Stimulated activated CD8-positive, alpha-beta memory T cell treated with anti-CD3 and anti-CD28 coated beads, Interleukin-15, amount 100 ng/mL, for 1 hour (primary cell): ENCODE measurements around the gene MFSD6.
"Not testable (repeated sequence)": the region's sequence is repeated elsewhere in the genome, so short reads cannot be mapped to it uniquely, and the experiment has no call there.

ENCODE experiments used
- DNase-seq: peaks from one replicate; pipeline ENCODE4 v3.0.0-alpha.2; 2020; ENCODE audit warnings: low read depth

The MFSD6 gene

DNA sequence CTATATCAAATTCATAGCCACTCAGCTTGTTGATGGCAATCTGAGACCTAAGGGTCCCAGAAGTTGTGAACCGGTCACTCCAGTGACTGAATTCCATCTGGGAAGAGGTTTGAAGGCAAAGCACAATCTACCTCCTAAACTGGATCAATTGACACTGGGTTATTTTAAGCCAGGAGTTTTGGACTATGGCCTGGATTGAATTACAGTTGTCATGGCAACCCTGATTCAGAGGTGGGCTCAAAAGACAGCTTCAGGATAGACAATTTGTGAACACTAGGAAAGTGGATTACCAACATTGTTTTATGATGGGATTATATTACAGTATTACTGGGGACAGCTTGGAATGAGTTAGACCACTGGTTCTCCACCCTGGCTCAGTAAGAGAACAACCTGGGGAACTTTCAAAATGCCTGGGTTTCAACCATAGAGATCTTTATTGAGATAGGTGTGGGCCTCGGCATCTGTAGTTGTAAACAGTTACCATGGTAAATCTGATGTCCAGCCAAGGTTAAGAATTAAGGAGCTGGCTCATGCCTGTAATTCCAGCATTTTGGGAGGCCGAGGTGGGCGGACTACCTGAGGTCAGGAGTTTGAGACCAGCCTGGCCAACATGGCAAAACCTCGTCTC is 58.8 kb downstream of the MFSD6 start:
- no peak for DNase-seq

DNA sequence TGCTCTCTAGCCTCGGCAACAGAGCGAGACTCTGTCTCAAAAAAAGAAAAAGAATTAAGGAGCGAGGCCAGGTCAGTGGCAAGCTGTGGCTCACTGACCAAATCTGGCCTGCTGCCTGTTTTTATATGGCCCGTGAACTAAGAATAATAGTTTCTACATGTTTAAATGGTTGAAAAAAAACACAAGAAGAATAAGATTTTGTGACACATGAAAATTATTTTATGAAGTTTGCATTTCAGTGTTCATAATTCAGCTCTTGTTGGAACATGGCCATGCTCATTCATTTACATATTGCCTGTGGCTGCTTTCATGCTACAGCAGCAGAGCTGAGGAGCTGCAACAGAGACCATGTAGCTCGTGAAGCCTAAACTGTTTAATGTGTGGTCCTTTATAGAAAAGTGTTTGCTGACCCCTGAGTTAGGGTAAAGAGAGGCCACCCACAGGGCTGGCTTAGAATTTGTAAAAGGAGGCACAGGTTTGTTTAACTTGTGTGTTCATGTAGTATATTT is 59.5 kb downstream of the MFSD6 start:
- DNase-seq: no peak

DNA sequence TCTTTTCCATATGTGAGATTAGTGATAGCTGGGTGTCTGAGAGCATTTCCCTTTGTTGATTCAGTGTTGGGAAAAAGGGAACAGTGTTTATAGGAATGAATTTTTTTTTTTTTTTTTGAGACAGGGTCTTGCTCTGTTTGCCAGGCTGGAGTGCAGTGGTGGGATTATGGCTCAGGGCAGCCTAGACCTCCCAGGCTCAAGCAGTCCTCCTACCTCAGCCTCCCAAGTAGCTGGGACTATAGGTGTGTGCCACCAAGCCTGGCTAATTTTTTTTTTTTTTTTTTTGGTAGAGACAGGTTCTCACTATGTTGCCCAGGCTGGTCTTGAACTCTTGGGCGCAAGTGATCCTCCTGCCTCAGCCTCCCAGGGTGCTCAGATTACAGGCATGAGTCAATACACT is 60.2 kb downstream of the MFSD6 start:
- not testable (repeated sequence) for DNase-seq

DNA sequence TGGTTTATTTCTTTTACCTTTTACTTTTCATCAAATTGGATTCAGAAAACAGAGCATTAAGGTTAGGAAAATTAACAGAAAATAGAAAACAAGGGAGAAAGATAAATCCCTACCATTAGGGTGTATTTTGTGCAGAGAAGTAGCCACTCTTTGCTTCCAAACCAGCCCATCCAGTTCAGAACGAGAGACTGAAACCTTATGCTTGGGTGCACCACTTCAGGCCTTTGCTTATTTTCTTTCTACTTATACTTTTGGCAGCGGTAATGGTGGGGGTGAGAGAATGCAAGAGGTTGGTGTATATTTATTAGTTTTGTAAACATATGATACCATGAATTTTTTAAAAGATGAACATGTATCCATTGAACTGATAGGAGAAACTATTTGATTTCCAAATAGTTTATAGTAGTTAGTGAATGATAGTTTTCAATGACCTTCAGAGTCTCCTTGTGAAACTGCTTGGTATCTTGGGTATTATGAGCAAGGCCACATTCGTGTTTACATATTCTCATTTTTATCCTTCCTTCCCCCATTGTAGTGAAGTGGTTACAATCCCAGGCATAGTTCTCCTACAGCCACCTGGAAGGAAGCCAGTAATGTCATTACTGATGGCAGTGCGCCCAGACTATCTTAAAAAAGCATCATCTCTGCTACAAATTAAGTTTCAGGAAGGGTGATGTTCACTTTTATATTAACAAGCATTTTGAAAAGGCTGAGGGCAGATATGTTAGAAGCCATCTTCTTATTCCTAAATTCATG is 60.8 kb downstream of the MFSD6 start:
- no peak for DNase-seq

DNA sequence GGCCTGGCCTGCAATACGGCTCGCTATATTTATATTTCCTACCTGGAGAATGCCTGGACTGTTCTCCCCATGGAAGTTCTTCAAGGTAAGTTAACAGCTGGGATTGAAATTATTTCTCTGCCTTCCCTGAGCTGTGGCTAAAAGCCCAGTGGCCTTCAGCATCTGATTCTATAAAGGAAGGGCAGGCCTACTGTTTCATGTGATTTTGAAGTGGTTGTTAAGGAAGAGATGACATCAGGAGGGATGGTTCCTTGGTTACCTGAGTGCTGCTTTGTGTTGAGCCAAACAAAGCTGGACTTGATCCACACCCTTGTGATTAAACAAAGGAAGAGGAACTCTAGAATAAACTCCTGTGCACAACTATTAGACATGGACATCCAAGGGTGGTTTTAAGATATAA is 61.6 kb downstream of the MFSD6 start:
- DNase-seq: no peak

DNA sequence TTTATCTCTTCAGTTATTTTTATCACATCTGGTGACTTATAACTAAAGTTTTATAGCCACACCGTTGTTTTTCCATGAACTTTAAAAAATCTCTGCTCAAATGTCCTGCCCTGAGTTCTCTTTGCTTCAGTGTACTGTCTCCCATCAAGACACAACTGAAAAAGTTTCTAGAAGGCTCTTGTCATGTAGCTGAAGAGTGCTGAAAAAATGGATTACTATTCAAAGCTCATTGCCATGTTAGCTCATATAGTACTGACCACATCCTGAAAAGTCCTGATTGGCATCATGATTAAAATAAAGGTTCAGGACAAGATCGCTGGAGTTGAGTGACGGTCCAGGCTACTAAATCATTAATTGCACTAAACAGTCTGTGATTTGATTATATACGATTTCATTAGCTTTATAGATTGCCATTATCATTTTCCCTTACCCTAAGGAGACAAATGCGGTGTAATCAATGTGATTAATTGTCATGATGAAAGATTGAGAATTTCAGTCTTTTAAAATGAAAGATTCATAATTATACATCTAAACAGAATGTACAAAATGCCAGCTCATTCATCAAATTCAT is 62.2 kb downstream of the MFSD6 start:
- DNase-seq: no peak

DNA sequence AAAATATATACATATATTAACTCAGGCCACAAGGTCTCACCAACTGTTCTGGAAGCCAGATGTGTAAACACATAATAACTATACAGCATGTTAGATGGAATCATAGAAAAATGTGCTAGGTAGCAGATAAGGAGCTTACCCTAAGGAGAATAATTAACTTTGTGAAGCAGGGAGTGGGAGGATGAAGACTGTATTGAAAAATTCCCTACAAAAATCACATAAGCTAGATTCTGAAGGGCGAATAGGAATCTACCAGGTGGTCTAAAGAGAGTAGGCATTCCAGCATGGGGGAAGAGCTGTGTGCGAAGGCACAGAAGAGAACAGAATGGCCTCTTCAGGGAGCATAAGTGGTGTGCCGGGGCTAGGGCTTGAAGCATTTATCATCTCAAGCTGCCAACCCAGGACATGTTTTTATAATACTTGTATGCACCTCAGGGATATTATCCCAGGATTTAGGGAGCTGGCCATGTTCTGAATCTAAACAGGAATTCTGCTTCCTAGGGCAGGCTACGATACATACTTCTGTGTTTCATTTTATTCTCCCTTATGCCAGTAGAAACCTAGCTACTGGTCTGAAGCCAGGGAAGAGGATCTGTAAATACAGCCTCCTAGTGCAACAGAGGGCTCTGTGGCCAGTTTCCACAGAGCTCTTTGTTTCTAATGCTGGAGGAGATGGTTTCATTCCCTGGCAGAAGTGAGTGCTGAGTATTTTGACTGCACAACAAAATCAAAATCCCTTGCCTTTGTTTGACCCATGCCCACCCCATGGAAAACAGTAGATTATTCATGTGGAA is 69.7 kb downstream of the MFSD6 start:
- DNase-seq: no peak

DNA sequence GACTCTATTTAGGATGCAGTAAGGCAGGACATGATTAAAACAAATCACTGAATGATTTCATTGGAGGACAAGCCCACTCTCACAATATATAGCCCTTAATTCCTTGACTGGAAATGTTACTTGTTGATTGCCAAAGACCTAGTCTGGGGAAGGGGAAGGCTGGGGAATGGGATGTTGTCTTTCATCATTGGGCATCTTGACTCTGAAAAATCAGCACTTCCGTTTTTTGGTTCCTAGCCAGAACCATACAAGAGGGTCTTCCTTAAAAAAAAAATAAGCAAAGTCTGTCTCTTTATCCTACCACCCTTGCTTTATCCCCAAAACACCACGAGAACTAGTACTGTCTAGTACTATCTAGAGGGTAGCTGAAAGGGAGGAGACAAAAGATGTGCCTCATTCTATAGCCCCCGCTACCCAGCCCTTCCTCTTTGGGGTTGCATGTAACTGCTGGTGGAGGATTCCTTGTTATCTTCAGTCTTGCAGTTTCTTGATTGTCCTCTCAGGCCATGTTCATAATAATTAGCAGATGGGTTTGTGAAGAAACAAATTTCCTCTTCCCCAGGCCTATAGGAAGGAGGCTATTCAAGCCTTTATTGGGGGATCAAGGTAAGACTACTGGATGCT is 70.5 kb downstream of the MFSD6 start:
- DNase-seq: no peak

DNA sequence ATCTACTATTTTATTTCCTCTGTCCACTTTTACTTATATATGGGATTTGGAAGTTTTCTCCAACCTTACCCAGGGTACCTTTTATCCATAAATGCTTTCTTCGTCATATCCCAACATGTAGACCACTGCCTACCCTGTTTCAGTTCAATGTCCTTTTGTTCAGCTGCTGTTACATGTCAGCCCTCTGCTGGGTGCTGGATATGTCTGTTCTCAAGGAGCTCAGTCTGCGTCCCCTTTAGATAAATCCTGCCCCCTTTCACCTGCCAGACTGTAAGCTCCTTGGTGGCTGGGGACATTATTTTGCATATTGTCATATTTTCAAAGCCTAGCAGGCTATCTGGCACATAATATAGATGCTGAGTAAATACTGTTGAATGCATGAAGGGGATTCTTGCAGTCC is 73.2 kb downstream of the MFSD6 start:
- no peak for DNase-seq

DNA sequence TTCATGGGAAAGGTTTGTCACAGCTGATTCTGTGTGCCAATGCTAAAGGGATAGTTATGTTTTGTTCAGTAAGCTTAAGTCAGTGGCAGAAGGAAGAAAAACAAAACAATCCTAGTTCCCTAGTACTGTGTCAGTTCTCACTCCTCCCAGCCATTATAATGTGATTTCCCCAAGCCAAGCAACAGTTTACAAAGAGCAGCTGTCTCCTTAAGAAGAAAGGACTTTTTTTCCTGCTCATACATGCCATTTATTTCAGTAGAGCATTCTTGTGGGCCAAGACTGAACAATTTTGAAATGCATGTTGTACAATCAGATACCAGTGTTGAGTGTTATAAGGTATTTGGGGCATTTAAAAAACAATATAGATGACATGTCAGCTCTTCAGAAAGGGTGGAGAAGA is 74.3 kb downstream of the MFSD6 start:
- DNase-seq: no peak

DNA sequence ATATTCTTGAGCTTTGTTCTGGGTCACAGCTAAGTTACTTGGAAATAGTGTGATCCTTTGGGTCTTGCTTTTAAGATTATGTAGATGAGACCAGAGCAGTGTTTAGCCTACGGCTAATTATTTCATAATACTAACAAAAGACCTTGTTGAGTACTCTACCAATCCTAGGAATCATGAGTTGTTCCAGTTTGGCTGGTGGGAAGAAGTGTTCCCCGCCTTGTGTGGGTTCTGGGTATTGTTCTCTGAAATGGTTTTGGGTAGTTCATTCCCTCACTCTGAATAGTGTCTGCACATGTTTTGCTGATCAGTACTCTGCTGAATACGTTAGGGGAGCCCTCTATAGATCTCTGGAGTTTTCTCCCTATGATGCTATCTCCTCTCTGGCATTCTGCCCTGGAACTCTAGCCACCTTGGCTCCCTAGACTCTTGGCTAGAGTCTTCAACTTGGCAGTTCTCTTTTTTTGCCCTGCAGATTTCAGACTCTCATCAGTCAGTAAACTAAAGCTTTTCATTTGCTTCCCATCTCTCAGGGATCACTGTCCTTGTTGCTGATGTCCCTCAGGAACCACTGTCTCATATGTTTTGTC is 78.0 kb downstream of the MFSD6 start:
- no peak for DNase-seq

DNA sequence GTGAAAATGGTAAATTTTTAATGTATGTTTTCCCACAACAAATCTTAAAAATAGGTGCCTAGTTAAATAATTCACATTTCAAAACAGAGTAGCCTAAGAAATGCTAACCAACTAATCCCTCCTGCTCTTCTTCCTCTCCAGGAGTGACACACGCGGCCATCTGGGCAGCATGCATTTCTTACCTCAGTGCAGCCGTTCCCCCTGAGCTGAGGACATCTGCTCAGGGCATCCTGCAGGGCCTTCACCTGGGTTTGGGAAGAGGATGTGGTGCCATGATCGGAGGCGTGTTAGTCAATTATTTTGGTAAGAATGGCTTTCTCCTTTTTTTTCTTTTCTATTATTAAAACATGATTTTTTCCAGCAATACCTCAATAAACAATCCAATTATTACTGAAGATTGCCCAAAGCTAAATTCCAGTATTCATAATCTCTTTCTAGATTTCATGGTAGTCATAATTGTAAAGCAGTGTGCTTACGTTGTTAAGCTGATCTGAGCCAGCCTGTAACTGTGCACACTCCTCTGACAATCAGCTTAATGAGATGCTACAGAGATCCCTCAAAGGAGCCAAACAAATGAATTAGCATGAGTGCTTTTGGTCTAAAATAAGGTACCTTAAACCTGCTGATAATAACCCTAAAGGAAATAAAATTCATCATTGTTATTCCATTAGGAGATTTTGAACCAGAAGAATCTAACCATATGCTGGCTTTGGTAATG is 80.5 kb downstream of the MFSD6 start:
- DNase-seq: no peak

DNA sequence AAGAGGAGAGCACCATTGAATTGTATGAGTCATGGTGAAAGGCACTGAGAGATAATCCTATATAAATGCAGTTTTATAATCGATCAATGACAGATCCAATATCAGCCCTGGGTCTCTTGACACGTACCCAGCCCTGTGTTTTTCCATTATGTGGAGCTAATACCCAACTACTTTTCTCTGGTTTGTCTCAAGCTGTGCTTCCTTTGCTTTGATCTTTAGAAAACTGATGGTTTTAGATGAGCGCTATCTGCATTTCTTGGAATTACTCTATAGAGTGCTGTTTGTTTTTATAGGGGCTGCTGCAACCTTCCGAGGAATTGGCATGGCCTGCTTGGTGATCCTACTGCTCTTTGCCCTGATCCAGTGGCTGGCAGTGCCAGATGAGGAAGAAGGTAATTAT is 81.3 kb downstream of the MFSD6 start:
- DNase-seq: no peak

DNA sequence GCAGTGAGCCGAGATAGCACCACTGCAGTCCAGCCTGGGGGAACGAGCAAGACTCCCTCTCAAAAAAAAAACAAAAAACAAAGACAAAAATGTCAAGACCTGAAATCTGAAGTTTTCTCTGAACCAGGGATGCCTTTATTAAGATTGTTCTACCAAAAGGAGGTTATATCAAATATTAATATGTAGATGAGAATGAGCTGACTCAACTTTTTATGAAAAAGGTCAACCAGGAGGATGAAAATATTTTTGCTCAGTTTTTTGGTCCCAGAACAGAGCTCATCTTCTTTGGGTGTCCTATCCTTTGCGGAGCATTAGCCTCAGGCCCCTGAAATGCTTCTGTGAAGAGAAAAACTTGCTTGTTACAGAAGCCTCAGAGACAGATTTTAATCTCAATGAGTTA is 82.3 kb downstream of the MFSD6 start:
- DNase-seq: no peak

DNA sequence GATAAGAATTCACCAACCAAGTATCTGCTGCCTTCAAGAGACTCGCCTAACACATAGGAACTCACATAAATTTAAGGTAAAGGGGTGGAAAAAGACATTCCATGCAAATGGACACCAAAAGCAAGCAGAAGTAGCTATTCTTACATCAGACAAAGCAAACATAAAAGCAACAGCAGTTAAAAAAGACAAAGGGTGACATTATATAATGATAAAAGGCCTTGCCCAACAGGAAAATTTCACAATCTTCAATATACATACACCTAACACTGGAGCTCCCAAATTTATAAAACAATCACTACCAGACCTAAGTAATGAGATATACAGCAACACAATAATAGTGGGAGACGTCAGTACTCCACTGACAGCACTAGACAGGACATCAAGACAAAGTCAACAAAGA is 84.9 kb downstream of the MFSD6 start:
- no peak for DNase-seq

DNA sequence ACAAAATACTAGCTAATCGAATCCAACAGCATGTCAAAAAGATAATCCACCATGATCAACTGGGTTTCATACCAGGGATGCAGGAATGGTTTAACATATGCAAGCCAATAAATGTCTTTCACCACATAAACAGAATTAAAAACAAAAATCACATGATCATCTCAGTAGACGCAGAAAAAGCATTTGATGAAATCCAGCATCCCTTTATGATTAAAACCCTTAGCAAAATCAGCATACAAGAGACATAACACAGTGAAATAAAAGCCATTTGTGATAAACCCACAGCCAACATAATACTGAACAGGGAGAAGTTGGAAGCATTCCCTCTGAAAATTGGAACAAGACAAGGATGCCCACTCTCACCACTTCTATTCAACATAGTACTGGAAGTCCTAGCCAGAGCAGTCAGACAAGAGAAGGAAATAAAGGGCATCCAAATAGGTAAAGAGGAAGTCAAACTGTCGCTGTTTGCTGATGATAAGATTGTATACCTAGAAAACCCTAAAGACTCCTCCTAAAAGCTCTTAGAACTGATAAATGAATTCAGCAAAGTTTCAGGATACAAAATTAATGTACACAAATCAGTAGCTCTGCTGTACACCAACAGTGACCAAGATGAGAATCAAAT is 86.6 kb downstream of the MFSD6 start:
- not testable (repeated sequence) for DNase-seq

DNA sequence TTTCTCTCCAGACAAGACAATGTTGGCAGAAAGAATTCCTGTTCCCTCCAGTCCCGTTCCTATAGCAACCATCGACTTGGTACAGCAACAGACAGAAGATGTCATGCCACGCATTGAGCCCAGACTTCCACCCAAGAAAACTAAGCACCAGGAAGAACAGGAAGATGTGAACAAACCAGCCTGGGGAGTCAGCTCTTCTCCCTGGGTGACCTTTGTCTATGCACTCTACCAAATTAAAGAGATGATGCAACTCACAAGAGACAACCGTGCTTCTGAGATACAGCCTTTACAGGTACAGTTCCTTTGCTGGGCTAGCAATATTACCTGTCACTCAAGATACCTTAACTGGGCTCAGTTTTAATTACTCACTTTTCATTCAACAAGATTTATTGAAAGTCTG is 89.3 kb downstream of the MFSD6 start:
- DNase-seq: no peak

DNA sequence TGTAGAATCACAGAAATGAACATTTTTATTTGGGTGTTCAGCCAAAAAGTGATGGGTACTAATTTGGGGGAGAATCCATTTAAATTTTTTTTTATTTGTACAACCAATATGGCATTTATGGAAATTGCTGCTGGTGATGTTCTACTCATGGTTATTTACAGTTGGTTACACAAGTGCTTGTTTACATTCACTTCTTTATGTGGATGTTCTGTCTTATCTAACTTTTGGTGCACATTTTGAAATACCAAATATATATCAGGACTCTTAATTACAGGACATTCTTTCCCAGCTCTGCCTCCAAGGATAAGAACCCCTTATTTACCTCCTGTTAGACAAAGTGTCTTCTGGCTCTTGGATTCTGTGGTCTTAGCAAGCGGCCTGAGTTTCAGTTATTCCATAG is 91.1 kb downstream of the MFSD6 start:
- DNase-seq: no peak

DNA sequence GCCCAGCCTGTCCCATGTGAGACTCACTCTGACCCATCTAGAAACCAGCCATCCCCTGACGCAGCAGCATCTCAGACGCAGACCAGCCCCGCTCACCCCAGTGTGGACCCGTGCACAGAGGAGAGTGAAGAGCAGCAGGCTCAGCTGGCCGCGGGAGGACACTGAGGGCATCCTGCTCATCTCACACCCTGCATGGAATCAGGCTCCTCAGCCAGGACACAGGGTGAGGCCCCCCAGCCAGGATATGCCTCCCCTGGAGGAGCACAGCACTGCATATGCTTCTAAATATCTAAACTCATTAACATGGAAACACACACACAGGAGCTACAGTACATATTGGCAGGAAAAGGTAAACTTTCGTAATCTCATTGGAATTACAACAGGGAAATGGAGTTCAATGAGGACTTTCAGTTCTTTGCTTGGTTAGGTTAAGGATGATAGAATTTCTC is 91.9 kb downstream of the MFSD6 start:
- DNase-seq: no peak

DNA sequence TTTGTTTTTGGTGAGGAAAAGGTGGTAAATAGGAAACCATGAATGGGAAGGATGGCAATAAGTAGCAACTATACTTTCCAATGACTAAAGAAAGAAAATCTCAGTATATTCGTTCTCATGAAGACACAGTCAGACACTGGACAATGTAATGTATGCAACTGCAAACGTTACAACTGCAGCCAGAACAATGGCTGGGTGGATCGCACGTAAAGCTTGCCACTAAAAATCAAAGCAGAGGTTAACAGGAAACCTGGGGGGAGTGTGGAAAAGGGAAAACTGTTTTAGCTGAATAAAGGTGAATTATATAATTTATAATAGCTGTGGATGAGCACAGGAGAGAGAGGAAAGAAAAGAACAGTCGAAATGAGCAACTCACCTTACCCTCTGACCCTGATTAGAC is 93.1 kb downstream of the MFSD6 start:
- no peak for DNase-seq
